Stimulated activated CD8-positive, alpha-beta memory T cell treated with anti-CD3 and anti-CD28 coated beads, Interleukin-12 subunit alpha, Interleukin-12 subunit beta, amount 100 ng/mL, for 1 hour (primary cell): ENCODE measurements around the gene NDST3.
"Not testable (repeated sequence)": the region's sequence is repeated elsewhere in the genome, so short reads cannot be mapped to it uniquely, and the experiment has no call there.

Source experiments
- DNase-seq: peaks from one replicate; pipeline ENCODE4 v3.0.0-alpha.2; 2020; ENCODE audit warnings: low read depth

The NDST3 gene

GRCh38 chr4:118271788-118272187 lies 237.5 kb downstream of the NDST3 start:
- no peak for DNase-seq

GRCh38 chr4:118273642-118274041 lies 239.4 kb downstream of the NDST3 start:
- DNase-seq, result no peak

- no peak for DNase-seq
These were observed 242.3 kb downstream of the NDST3 start for GRCh38 chr4:118276580-118276979.

GRCh38 chr4:118277243-118277642 lies 243.0 kb downstream of the NDST3 start:
- DNase-seq, result no peak

- peak; percentile 95 for DNase-seq
These were observed 244.4 kb downstream of the NDST3 start for GRCh38 chr4:118278473-118279274.

- DNase-seq, result no peak
These were observed 245.0 kb downstream of the NDST3 start for GRCh38 chr4:118279328-118279727.

- DNase-seq, result no peak
These were observed 245.7 kb downstream of the NDST3 start for GRCh38 chr4:118279920-118280432.

- no peak for DNase-seq
These were observed 246.4 kb downstream of the NDST3 start for GRCh38 chr4:118280501-118281218.

- DNase-seq, result no peak
These were observed 247.5 kb downstream of the NDST3 start for GRCh38 chr4:118281611-118282442.

GRCh38 chr4:118282692-118283091 lies 248.4 kb downstream of the NDST3 start:
- DNase-seq, result no peak

GRCh38 chr4:118284169-118284568 lies 249.9 kb downstream of the NDST3 start:
- DNase-seq, result no peak

- no peak for DNase-seq
These were observed 251.6 kb downstream of the NDST3 start for GRCh38 chr4:118285931-118286330.

- no peak for DNase-seq
These were observed 252.4 kb downstream of the NDST3 start for GRCh38 chr4:118286685-118287084.

GRCh38 chr4:118287711-118288451 lies 253.6 kb downstream of the NDST3 start:
- DNase-seq, result no peak

- DNase-seq, result no peak
These were observed 255.5 kb downstream of the NDST3 start for GRCh38 chr4:118289794-118290193.

GRCh38 chr4:118290951-118291350 lies 256.7 kb downstream of the NDST3 start:
- no peak for DNase-seq

- no peak for DNase-seq
These were observed 262.4 kb downstream of the NDST3 start for GRCh38 chr4:118296729-118297128.

GRCh38 chr4:118299619-118300018 lies 265.3 kb downstream of the NDST3 start:
- not testable (repeated sequence) for DNase-seq

GRCh38 chr4:118307643-118308042 lies 273.4 kb downstream of the NDST3 start:
- no peak for DNase-seq
